ENCODE data around the gene INSM1.

INSM1 gene

GRCh38 chr20:20411402-20411801 is 43.5 kb downstream of the INSM1 start:
- TF ChIP-seq, protein P1, sequence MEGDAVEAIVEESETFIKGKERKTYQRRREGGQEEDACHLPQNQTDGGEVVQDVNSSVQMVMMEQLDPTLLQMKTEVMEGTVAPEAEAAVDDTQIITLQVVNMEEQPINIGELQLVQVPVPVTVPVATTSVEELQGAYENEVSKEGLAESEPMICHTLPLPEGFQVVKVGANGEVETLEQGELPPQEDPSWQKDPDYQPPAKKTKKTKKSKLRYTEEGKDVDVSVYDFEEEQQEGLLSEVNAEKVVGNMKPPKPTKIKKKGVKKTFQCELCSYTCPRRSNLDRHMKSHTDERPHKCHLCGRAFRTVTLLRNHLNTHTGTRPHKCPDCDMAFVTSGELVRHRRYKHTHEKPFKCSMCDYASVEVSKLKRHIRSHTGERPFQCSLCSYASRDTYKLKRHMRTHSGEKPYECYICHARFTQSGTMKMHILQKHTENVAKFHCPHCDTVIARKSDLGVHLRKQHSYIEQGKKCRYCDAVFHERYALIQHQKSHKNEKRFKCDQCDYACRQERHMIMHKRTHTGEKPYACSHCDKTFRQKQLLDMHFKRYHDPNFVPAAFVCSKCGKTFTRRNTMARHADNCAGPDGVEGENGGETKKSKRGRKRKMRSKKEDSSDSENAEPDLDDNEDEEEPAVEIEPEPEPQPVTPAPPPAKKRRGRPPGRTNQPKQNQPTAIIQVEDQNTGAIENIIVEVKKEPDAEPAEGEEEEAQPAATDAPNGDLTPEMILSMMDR (conservative IDR thresholded peaks at IDR 0.05; ENCODE audit: low read depth, low read length) = no peak
- H3K4me3 ChIP-seq (ENCODE audit: low read length) = no peak overlapping the region
- no peak for DNase-seq (ENCODE audit: low read depth)

GRCh38 chr20:20411836-20412235 is 43.9 kb downstream of the INSM1 start:
- DNase-seq (ENCODE audit: low read depth) = no peak
- TF ChIP-seq, protein P1 (conservative IDR thresholded peaks at IDR 0.05; ENCODE audit: low read depth, low read length) = no peak
- no peak overlapping the region for H3K4me3 ChIP-seq (ENCODE audit: low read length)

DNA sequence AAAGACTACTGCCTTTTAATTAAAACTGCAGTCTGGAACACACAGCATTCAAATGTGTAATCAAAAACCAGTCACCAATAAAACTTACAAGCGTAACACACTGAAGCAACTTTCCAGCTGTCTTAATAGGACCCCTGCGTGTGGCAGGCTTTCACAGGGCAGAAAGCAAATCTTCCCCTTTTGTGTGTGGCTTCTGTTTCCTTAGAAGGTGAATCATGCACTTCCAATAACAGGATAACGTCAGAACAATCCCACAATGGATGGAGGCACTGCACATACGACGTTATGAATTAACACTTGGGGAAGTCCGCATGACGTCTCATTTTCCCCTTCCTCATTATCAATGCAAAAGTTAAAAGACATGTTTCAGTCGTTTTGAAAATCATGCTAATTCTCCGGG is 44.8 kb downstream of the INSM1 start:
- H3K4me3 ChIP-seq (ENCODE audit: low read length) = no peak overlapping the region
- TF ChIP-seq, protein P1 (conservative IDR thresholded peaks at IDR 0.05; ENCODE audit: low read depth, low read length) = no peak
- DNase-seq (ENCODE audit: low read depth) = no peak

DNA sequence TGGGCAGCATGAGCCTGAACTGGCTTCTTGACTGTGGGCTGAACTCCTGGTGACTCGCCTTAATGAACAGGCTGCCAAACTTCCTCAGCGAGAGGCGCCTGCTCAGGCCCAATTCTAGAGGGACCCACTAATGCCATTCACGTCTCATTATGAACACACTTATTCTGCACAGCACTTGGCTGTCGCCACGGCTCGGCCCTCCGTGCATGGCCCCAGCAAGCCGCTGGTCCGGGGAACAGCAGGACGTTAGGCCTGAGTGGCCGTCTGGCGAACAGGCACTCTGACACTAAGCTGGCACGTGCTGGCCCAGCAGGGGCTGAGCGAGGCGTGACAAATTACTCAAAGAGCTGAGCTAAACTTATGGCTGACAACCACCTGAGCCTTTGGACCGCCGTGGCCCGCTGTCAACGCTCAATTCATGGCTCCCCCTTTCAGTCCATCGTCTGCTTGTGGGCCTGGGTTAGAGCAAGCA is 45.9 kb downstream of the INSM1 start:
- no peak for DNase-seq (ENCODE audit: low read depth)
- TF ChIP-seq, protein P1 (conservative IDR thresholded peaks at IDR 0.05; ENCODE audit: low read depth, low read length) = no peak
- no peak overlapping the region for H3K4me3 ChIP-seq (ENCODE audit: low read length)

GRCh38 chr20:20414640-20415220 is 46.8 kb downstream of the INSM1 start:
- no peak for DNase-seq (ENCODE audit: low read depth)
- no peak overlapping the region for H3K4me3 ChIP-seq (ENCODE audit: low read length)
- TF ChIP-seq, protein P1 (conservative IDR thresholded peaks at IDR 0.05; ENCODE audit: low read depth, low read length) = no peak

DNA sequence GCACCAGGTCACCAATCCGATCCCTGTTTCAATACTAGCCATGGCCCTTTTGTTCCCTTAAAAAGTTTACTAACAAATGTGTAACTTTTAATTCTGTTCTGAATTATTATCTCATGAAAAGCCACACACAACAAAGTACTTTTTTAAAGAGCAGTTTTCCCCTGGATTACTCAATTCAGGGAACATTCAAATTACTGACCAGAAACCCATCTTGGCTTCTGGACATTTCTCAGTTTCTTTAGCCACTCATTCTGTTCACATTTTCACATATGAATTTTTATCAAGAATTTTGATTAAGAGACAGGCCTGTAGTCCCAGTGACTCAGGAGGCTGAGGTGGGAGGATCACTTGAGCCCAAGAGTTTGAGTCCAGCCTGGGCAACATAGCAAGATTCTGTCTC is 47.4 kb downstream of the INSM1 start:
- TF ChIP-seq, protein P1 (conservative IDR thresholded peaks at IDR 0.05; ENCODE audit: low read depth, low read length) = no peak
- DNase-seq (ENCODE audit: low read depth) = no peak
- no peak overlapping the region for H3K4me3 ChIP-seq (ENCODE audit: low read length)

- H3K4me3 ChIP-seq (ENCODE audit: low read length) = no peak overlapping the region
- TF ChIP-seq, protein P1 (conservative IDR thresholded peaks at IDR 0.05; ENCODE audit: low read depth, low read length) = no peak
- no peak for DNase-seq (ENCODE audit: low read depth)
Measured at GRCh38 chr20:20417876-20418676, 50.2 kb downstream of the INSM1 start.

All from retinal pigment epithelial cell (primary cell).